Loucy (cell line): ENCODE results near the gene HBE1.

Experiments
- CTCF ChIP-seq: fragments of 200-600 bp; sonication (generic); conservative IDR thresholded peaks from 2 replicates; pipeline ENCODE4 v1.5.1; 2014; ENCODE audit warnings: mild to moderate bottlenecking, antibody characterized with exemption, low read length
- EZH2phosphoT487 ChIP-seq: fragments of 200-600 bp; IDR thresholded peaks from 2 replicates; pipeline ENCODE4 v1.6.1; 2018; ENCODE audit warnings: antibody characterized with exemption, mild to moderate bottlenecking, moderate library complexity, borderline replicate concordance

GRCh38 chr11:5298451-5298850 is 28.7 kb upstream of the HBE1 start:
- TF ChIP-seq CTCF: no peak
- no peak for TF ChIP-seq EZH2phosphoT487
